Ishikawa (cell line): ENCODE data around the gene UBE3A.

Experiments used
- CEBPB ChIP-seq: IDR thresholded peaks from 2 replicates; pipeline ENCODE4 v1.6.1; 2012
- CREB1 ChIP-seq: IDR thresholded peaks from 2 replicates; pipeline ENCODE4 v1.6.1; 2012; ENCODE audit warnings: low read depth
- EGR1 ChIP-seq: IDR thresholded peaks from 2 replicates; pipeline ENCODE4 v1.6.1; 2012
- EP300 ChIP-seq: IDR thresholded peaks from 2 replicates; pipeline ENCODE4 v1.6.1; 2012; ENCODE audit warnings: borderline replicate concordance
- FOXM1 ChIP-seq: IDR thresholded peaks from 2 replicates; pipeline ENCODE4 v1.6.1; 2012; ENCODE audit warnings: low read depth, borderline replicate concordance
- MAX ChIP-seq: IDR thresholded peaks from 2 replicates; pipeline ENCODE4 v1.6.1; 2012
- NFIC ChIP-seq: IDR thresholded peaks from 2 replicates; pipeline ENCODE4 v1.6.1; 2012
- RAD21 ChIP-seq: IDR thresholded peaks from 2 replicates; pipeline ENCODE4 v1.6.1; 2012; ENCODE audit warnings: low read depth
- REST ChIP-seq: IDR thresholded peaks from 2 replicates; pipeline ENCODE4 v1.6.1; 2012; ENCODE audit warnings: low read depth, mild to moderate bottlenecking
- TAF1 ChIP-seq: IDR thresholded peaks from 2 replicates; pipeline ENCODE4 v1.6.1; 2012; ENCODE audit warnings: low read depth, mild to moderate bottlenecking
- TCF12 ChIP-seq: IDR thresholded peaks from 2 replicates; pipeline ENCODE4 v1.6.1; 2012; ENCODE audit warnings: low read depth
- TEAD4 ChIP-seq: IDR thresholded peaks from 2 replicates; pipeline ENCODE4 v1.6.1; 2012
- USF1 ChIP-seq: IDR thresholded peaks from 2 replicates; pipeline ENCODE4 v1.6.1; 2012
- YY1 ChIP-seq: IDR thresholded peaks from 2 replicates; pipeline ENCODE4 v1.6.1; 2012; ENCODE audit warnings: low read depth
- ZBTB7A ChIP-seq: IDR thresholded peaks from 2 replicates; pipeline ENCODE4 v1.6.1; 2012; ENCODE audit warnings: low read depth

Gene UBE3A

GRCh38 chr15:25403771-25404170 is 35.1 kb downstream of the UBE3A start:
- no peak for TF ChIP-seq MAX
- TF ChIP-seq TEAD4 = no peak

GRCh38 chr15:25402342-25402741 is 36.5 kb downstream of the UBE3A start:
- no peak for TF ChIP-seq FOXM1
- no peak for TF ChIP-seq TCF12
- TF ChIP-seq REST = no peak
- TF ChIP-seq USF1 = no peak
- no peak for TF ChIP-seq CREB1
- TF ChIP-seq ZBTB7A = no peak
- no peak for TF ChIP-seq EP300

GRCh38 chr15:25401501-25401900 is 37.3 kb downstream of the UBE3A start:
- TF ChIP-seq RAD21 (no peak), CEBPB (no peak), EGR1 (no peak), ZBTB7A (no peak), TAF1 (no peak), YY1 (no peak), TEAD4 (no peak), EP300 (no peak), USF1 (no peak), TCF12 (no peak), NFIC (no peak), MAX (no peak), FOXM1 (no peak)

- TF ChIP-seq FOXM1 (no peak), CEBPB (no peak), EP300 (no peak), USF1 (no peak), RAD21 (no peak), NFIC (no peak), TAF1 (no peak), EGR1 (no peak), ZBTB7A (no peak), YY1 (no peak), REST (no peak), TCF12 (no peak), MAX (no peak), TEAD4 (no peak), CREB1 (no peak)
Measured at GRCh38 chr15:25397100-25397499, 41.7 kb downstream of the UBE3A start.

GRCh38 chr15:25394898-25395297 is 43.9 kb downstream of the UBE3A start:
- no peak for TF ChIP-seq NFIC
- no peak for TF ChIP-seq TAF1
- no peak for TF ChIP-seq YY1
- TF ChIP-seq FOXM1 = no peak
- TF ChIP-seq CREB1 = no peak
- no peak for TF ChIP-seq EGR1
- no peak for TF ChIP-seq EP300
- no peak for TF ChIP-seq TEAD4
- no peak for TF ChIP-seq TCF12
- TF ChIP-seq ZBTB7A = no peak
- no peak for TF ChIP-seq CEBPB
- no peak for TF ChIP-seq USF1
- no peak for TF ChIP-seq RAD21
- no peak for TF ChIP-seq REST
- no peak for TF ChIP-seq MAX
